ENCODE results near the gene IL17RC. TPM values are rescaled to one million over a fixed set of nuclear protein-coding genes. Genes with fewer than 3 reads are reported as not detected.

Gene IL17RC
- total and polyA plus RNA-seq, 2 of the 4 experiments (the other 2 are of a cell fraction) = 20.8 to 28.3 TPM

- no peak overlapping the region for H2BK15ac ChIP-seq (ENCODE audit: low read depth, low read length)
- no peak overlapping the region for H2BK20ac ChIP-seq (ENCODE audit: low read depth, low read length)
- in situ Hi-C loops (cut with MboI; ENCODE audit: low sequenced_read_pairs) = no loop called here
- no peaks in the 10 kb centered on the region; the same call in 1 of the 2 replicates for H4K20me1 ChIP-seq (ENCODE audit: insufficient read depth, low read length)
- peaks cover 8% of the 10 kb centered on the region; the same call in 1 of the 2 replicates for H3K9me1 ChIP-seq (ENCODE audit: insufficient read depth, low read length)
- H4K8ac ChIP-seq (ENCODE audit: low read depth in 2 of 2, low read length in 2 of 2) = peak overlapping the region; percentile 86 to 88; a peak in 3 of 4 replicates
- WGBS, 2 experiments (ENCODE audit: extremely low coverage in 2 of 2, insufficient read length in 1 of 2) = 5% methylated on average over 63 of the region's 90 CpGs; no CpG with 5 or more reads in 1 of the 2 experiments
- no TSS peak for BruUV-seq (replicated peaks)
- H3K36me3 ChIP-seq (ENCODE audit: control insufficient read depth, insufficient read depth, low read length) = peaks cover 7% of the 10 kb centered on the region; the same call in 1 of the 2 replicates
- peak overlapping the region; percentile 51 for H4K5ac ChIP-seq (ENCODE audit: low read depth, low read length)
- no peaks in the 10 kb centered on the region for H3K27me3 ChIP-seq (ENCODE audit: control insufficient read depth, insufficient read depth, low read length)
- H3K23ac ChIP-seq (ENCODE audit: low read depth, low read length) = peak overlapping the region; percentile 39; the same call in 1 of the 2 replicates
- peak overlapping the region; percentile 43 for H4K91ac ChIP-seq (ENCODE audit: insufficient read depth, low read depth, low read length)
- no peaks in the 10 kb centered on the region for H3K79me1 ChIP-seq (ENCODE audit: low read depth in 1 of 2, low read length in 2 of 2)
- H2AK5ac ChIP-seq (ENCODE audit: low read depth, low read length) = 0 out of 2 replicates have a peak overlapping the region, but pooled peaks have one; percentile 7
- H3K56ac ChIP-seq (ENCODE audit: extremely low read depth, insufficient read depth, low read length) = 0 out of 2 replicates have a peak overlapping the region, but pooled peaks have one; percentile 3
- H2BK5ac ChIP-seq (ENCODE audit: low read depth, low read length, poor library complexity, severe bottlenecking) = no peak overlapping the region
- H2AK9ac ChIP-seq (replicated peaks; ENCODE audit: low read depth, low read length, poor library complexity) = peak overlapping the region; percentile 92
- intact Hi-C loops (cut with micrococcal nuclease) = no loop called here
- peak overlapping the region; percentile 78 for H3K4ac ChIP-seq (ENCODE audit: low read depth, low read length)
- POLR2A ChIA-PET (ENCODE audit: unreplicated experiment) = interaction anchor here (0.5 to 0.7 kb wide), 3 partner anchors 13 to 107 kb away, joined by 3 to 5 read pairs (median 4); partner anchors contain the start of genes CRELD1 and RPUSD3
- H3K4me2 ChIP-seq (ENCODE audit: low read depth, low read length) = peak overlapping the region; percentile 70
- TF ChIP-seq MAFK (IDR thresholded peaks at IDR 0.05; ENCODE audit: low read depth, low read length) (no peak), MXI1 (IDR thresholded peaks at IDR 0.05; ENCODE audit: borderline replicate concordance, low read depth, low read length) (no peak), CTCF (conservative IDR thresholded peaks at IDR 0.05; ENCODE audit: low read depth, low read length) (peak; percentile 78), POLR2A (IDR thresholded peaks at IDR 0.05; ENCODE audit: low read depth, low read length) (no peak), SMC3 (IDR thresholded peaks at IDR 0.05; ENCODE audit: low read depth, low read length) (peak; percentile 54), RAD21 (IDR thresholded peaks at IDR 0.05; ENCODE audit: low read length) (peak; percentile 78), CHD1 (IDR thresholded peaks at IDR 0.05; ENCODE audit: low read depth, low read length) (no peak)
- no peaks in the 10 kb centered on the region for H3K9me3 ChIP-seq (ENCODE audit: control insufficient read depth, insufficient read depth, low read length)
- peak overlapping the region; percentile 35; the same call in 1 of the 2 replicates for H3K27ac ChIP-seq (ENCODE audit: insufficient read depth, low read length)
- peak; percentile 85 for ATAC-seq (ENCODE audit: low read depth)
- H3K4me3 ChIP-seq (ENCODE audit: insufficient read depth, low read depth, low read length) = peak overlapping the region; percentile 49
- CTCF ChIA-PET = interaction anchor here (0.6 to 1.5 kb wide), 9 partner anchors 9 to 228 kb away, joined by 3 to 14 read pairs (median 3); partner anchors contain the start of genes CRELD1 and RPUSD3
- H2AFZ ChIP-seq (replicated peaks; ENCODE audit: low read length, poor library complexity) = peak overlapping the region; percentile 93
- peak overlapping the region; percentile 19 for H2BK120ac ChIP-seq (ENCODE audit: low read depth, low read length)
- peak overlapping the region; percentile 12; the same call in 1 of the 2 replicates for H3K14ac ChIP-seq (replicated peaks; ENCODE audit: low read depth, low read length)
- dilution Hi-C loops (cut with HindIII; ENCODE audit: low sequenced_read_pairs, unreplicated experiment) = no loop called here
- H3K9ac ChIP-seq (ENCODE audit: low read depth, low read length) = peak overlapping the region; percentile 53; the same call in 1 of the 2 replicates
- H3K4me1 ChIP-seq (ENCODE audit: control insufficient read depth, insufficient read depth, low read length) = peaks cover 7% of the 10 kb centered on the region; the same call in 1 of the 2 replicates
- DNase-seq = peak; percentile 81
- no peak overlapping the region; the same call in 1 of the 2 replicates for H3K18ac ChIP-seq (ENCODE audit: low read depth, low read length)
These were observed 29.5 kb downstream of the IL17RC start for GRCh38 chr3:9946112-9947024.
